WERI-Rb-1 (cell line): ENCODE data around the gene FOXO6.

ENCODE experiments used
- DNase-seq: peaks from one replicate; pipeline ENCODE4 v3.0.0-alpha.2; 2020
- H3K27ac ChIP-seq: fragments of 250-450 bp; sonication (Bioruptor Pico); 2 replicates; pipeline ENCODE4 v1.5.1; 2020; ENCODE audit warnings: mild to moderate bottlenecking, moderate library complexity
- H3K27me3 ChIP-seq: fragments of 250-450 bp; sonication (Bioruptor Pico); 2 replicates; pipeline ENCODE4 v1.5.1; 2021; ENCODE audit warnings: mild to moderate bottlenecking, low read depth, moderate library complexity; ENCODE audit not compliant: insufficient read depth, severe bottlenecking
- H3K36me3 ChIP-seq: fragments of 250-450 bp; sonication (Bioruptor Pico); 2 replicates; pipeline ENCODE4 v1.5.1; 2020; ENCODE audit warnings: mild to moderate bottlenecking, moderate library complexity
- H3K4me3 ChIP-seq: 2 replicates; pipeline ENCODE4 v1.5.1; 2011; ENCODE audit warnings: low read depth, mild to moderate bottlenecking, control low read depth, low read length
- H3K9me3 ChIP-seq: fragments of 250-450 bp; sonication (Bioruptor Pico); 2 replicates; pipeline ENCODE4 v1.5.1; 2021; ENCODE audit warnings: mild to moderate bottlenecking, moderate library complexity; ENCODE audit not compliant: severe bottlenecking
- TF ChIP-seq, protein P1 (sequence below): IDR thresholded peaks from 2 replicates; pipeline ENCODE4 v1.5.1; 2011; ENCODE audit warnings: low read depth, mild to moderate bottlenecking, control low read depth, inconsistent platforms, low read length

Gene FOXO6

DNA sequence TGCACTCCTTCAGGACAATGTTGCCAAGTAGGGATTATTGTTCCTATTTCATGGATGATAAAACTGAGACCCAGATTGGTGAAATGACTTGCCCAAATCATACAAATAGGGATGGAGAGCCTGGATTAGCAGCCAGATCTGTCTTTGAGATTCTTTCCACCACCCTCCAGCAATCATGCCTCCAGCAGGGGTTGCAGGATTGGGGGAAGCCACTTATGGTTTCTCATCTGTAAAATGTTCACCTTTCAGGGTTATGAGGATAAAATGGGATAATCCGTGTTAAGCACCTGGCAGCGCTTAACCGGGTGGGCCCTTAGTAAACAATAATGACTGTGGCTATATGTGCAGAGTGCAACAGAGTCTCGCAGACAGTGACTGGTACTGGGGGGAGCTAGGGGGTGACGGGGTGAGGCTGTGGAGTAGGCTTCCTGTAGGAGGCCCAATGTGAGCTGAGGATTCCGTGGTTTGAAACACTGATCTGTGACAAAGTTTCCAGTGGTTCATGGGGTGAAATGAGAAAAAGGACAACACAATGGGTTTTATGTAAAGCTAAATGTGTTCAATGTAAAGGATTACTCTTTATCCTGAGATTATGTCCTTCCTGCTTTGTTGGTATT lies 33.7 kb upstream of the FOXO6 start:
- DNase-seq = peak; percentile 90
- Histone ChIP-seq H3K27ac (peak overlapping the region; percentile 93), H3K4me3 (no peak overlapping the region), H3K36me3 (no peaks in the 10 kb centered on the region), H3K9me3 (no peaks in the 10 kb centered on the region), H3K27me3 (no peaks in the 10 kb centered on the region)
- TF ChIP-seq, protein P1, sequence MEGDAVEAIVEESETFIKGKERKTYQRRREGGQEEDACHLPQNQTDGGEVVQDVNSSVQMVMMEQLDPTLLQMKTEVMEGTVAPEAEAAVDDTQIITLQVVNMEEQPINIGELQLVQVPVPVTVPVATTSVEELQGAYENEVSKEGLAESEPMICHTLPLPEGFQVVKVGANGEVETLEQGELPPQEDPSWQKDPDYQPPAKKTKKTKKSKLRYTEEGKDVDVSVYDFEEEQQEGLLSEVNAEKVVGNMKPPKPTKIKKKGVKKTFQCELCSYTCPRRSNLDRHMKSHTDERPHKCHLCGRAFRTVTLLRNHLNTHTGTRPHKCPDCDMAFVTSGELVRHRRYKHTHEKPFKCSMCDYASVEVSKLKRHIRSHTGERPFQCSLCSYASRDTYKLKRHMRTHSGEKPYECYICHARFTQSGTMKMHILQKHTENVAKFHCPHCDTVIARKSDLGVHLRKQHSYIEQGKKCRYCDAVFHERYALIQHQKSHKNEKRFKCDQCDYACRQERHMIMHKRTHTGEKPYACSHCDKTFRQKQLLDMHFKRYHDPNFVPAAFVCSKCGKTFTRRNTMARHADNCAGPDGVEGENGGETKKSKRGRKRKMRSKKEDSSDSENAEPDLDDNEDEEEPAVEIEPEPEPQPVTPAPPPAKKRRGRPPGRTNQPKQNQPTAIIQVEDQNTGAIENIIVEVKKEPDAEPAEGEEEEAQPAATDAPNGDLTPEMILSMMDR = no peak

DNA sequence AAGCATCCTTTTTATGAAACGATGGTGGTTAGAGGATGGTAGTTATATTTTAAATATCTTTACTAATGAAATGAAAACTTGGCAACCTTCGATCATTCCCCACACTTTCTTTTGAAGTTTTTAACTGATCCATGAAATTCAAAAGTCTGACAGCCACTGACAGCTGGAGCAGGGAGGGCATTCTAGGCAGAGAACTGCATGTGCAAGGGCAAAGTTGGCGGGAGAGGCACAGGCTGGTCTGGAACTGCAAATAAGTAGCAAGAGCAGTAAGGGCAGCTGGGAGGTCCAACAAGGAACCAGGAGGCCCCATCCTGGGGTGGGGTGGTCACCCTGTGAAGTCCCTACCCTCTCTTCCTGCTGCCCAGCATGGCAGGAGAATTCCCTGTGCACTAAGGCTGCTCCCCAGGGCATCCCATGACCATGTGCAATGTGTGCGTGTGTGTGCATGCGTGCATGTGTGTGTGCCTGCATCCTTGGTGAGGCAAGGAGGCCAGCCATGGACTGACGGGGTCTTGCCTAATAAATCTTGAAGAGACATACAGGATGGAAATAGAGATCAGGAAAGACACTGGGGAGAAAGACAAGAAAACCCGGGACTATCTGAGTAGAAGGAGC lies 33.1 kb upstream of the FOXO6 start:
- TF ChIP-seq, protein P1 = no peak
- peak overlapping the region; percentile 93 for H3K27ac ChIP-seq
- no peaks in the 10 kb centered on the region for H3K9me3 ChIP-seq
- H3K36me3 ChIP-seq = no peaks in the 10 kb centered on the region
- H3K4me3 ChIP-seq = no peak overlapping the region
- DNase-seq = peak; percentile 55
- H3K27me3 ChIP-seq = no peaks in the 10 kb centered on the region

- Histone ChIP-seq H3K9me3 (no peaks in the 10 kb centered on the region), H3K4me3 (no peak overlapping the region)
- TF ChIP-seq, protein P1 = no peak
Measured at GRCh38 chr1:41328780-41329640, 32.2 kb upstream of the FOXO6 start.

DNA sequence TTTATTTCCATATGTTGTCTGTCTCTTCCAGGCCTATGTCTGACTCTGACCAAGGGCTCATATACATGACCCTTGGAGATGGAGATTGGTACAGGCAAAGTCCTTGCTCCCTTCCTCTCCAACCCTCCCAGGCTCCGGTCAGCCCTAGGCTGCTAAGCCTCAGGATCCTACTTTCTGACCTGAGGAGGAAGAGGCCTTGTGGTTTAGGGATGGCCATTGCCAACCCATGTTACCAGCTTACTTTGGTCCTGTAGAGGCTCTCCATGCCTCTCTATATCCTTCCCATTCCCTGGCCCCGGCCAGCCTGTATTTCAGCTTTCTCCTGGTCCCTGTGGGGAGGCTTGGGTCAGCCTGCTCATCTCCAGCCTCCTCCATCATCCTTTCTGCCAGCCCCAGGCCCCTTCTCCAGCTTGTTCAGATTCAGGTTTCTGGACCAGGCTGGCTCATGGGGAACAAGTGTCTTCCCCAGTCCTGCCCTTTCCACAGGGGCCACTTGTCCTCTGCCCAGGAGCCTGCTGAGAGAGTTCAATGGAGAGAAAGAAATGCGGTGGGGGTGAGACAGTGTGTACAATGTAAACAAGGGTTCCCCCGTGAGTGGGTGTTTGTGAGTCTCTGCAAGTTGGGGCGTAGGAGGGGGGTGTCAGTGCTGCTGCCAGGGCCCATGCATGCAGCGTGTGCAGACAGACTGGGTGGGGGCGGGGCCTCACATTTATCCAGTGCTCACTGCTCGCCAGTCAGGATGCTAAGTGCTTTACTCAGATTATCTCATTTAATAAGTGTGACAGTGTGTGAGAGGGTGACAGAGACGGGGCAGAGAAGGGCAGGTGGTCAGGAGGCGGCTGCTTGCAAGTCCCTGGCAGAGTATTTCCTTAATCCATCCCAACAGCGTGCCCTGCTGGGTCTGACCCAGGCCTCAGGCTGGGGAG lies 31.3 kb upstream of the FOXO6 start:
- TF ChIP-seq, protein P1 = peak; percentile 27; the same call in 1 of the 2 replicates
- H3K9me3 ChIP-seq = no peaks in the 10 kb centered on the region
- no peak overlapping the region for H3K4me3 ChIP-seq
- H3K27ac ChIP-seq = peak overlapping the region; percentile 93
- peak; percentile 96 for DNase-seq
- no peaks in the 10 kb centered on the region for H3K36me3 ChIP-seq
- no peaks in the 10 kb centered on the region for H3K27me3 ChIP-seq

More at GRCh38 chr1:41328780-41329640, 32.2 kb upstream of the FOXO6 start:
- no peaks in the 10 kb centered on the region for H3K36me3 ChIP-seq
- H3K27ac ChIP-seq = peak overlapping the region; percentile 93
- no peak for DNase-seq
- H3K27me3 ChIP-seq = no peaks in the 10 kb centered on the region
